Gastrocnemius medialis (tissue), 4 donors: ENCODE data around the gene RRAD. TPM values are rescaled to one million over a fixed set of nuclear protein-coding genes. Genes with fewer than 3 reads are reported as not detected.

Experiments
- ATAC-seq, 2 donors: fragments of 150-250 bp; one replicate each; pipeline ENCODE4 v1.9.1; 2016
- DNase-seq, 2 donors: peaks; one replicate each; pipeline ENCODE4 v3.0.0-alpha.2; 2019
- H3K27ac ChIP-seq, 4 donors: fragments of 200-600 bp; sonication (generic); 1 replicate in 1 of 4; 2 replicates in 3 of 4; pipeline ENCODE4 v1.5.1; 2016 to 2018; ENCODE audit warnings: mild to moderate bottlenecking in 2 of 4, moderate library complexity in 1 of 4
- H3K27me3 ChIP-seq, 3 donors: fragments of 200-600 bp; sonication (generic) in 2 of 3; 1 replicate in 1 of 3; 2 replicates in 2 of 3; pipeline versions ENCODE4 v1.5.1 to v1.6.0; 2016 to 2019; ENCODE audit warnings: mild to moderate bottlenecking in 1 of 3, moderate library complexity in 1 of 3
- H3K36me3 ChIP-seq, 2 donors: fragments of 200-600 bp; sonication (generic) in 1 of 2; one replicate each; pipeline ENCODE4 v1.5.1; 2017 to 2018
- H3K4me1 ChIP-seq, 2 donors: fragments of 200-600 bp; sonication (generic) in 1 of 2; one replicate each; pipeline ENCODE4 v1.5.1; 2016 to 2017; ENCODE audit warnings: mild to moderate bottlenecking in 2 of 2
- H3K4me3 ChIP-seq, 4 donors: fragments of 200-600 bp; sonication (generic) in 3 of 4; 1 replicate in 1 of 4; 2 replicates in 3 of 4; pipeline ENCODE4 v1.5.1; 2016 to 2019; ENCODE audit warnings: mild to moderate bottlenecking in 2 of 4
- H3K9me3 ChIP-seq, 3 donors: fragments of 200-600 bp; sonication (generic) in 2 of 3; 1 replicate in 1 of 3; 2 replicates in 2 of 3; pipeline ENCODE4 v1.5.1; 2016 to 2019
- CTCF ChIP-seq, 5 experiments: fragments of 450-650 bp in 3 of 5; fragments of 200-600 bp in 2 of 5; sonication (generic) in 2 of 5; IDR thresholded peaks in 4 of 5; conservative IDR thresholded peaks in 1 of 5; 1 replicate in 4 of 5; 2 replicates in 1 of 5; pipeline ENCODE4 v1.5.1; 2016 to 2019; ENCODE audit warnings: antibody characterized with exemption in 5 of 5, mild to moderate bottlenecking in 3 of 5, moderate library complexity in 3 of 5
- POLR2A ChIP-seq, 2 donors: fragments of 450-650 bp; IDR thresholded peaks; one replicate each; pipeline ENCODE4 v1.6.1; 2017; ENCODE audit warnings: antibody characterized with exemption in 2 of 2, mild to moderate bottlenecking in 2 of 2, moderate library complexity in 2 of 2
- in situ Hi-C, 4 donors: fragments of 200-750 bp; cut with MboI; loops; one replicate each; pipeline versions ENCODE4 v1.15.0 to v1.8.0; 2017; ENCODE audit warnings: low sequenced_read_pairs in 4 of 4
- intact Hi-C: fragments of 100-400 bp; cut with DNase I; formaldehyde crosslinking; loops from one replicate; pipeline ENCODE4 v1.15.1; 2023; ENCODE audit warnings: low total_unique reads
- total RNA-seq, 4 donors: library from RNA; depleted of rRNA; stranded (reverse); fragments of >200 nt; gene quantifications; one replicate each; pipeline versions ENCODE4 v1.1.0 to v1.2.3, GENCODE V29; 2016

RRAD gene
- total RNA-seq, 4 donors from 2014 or later: 286 to 1,191 (median 655) TPM

GRCh38 chr16:66911112-66911511 lies 14.2 kb downstream of the RRAD start:
- in situ Hi-C loops: no loop called here
- no peak for ATAC-seq
- Histone ChIP-seq H3K9me3 (no peaks in the 10 kb centered on the region), H3K4me1 (no peaks in the 10 kb centered on the region), H3K27ac (no peak overlapping the region), H3K27me3 (no peaks in the 10 kb centered on the region), H3K36me3 (no peaks in the 10 kb centered on the region), H3K4me3 (no peak overlapping the region)
- TF ChIP-seq CTCF (IDR thresholded peaks at IDR 0.05 in 4 of 5, conservative IDR thresholded peaks at IDR 0.05 in 1 of 5) (no peak), POLR2A (IDR thresholded peaks at IDR 0.05) (no peak)
- no peak for DNase-seq
- intact Hi-C loops: no loop called here

GRCh38 chr16:66910175-66910940 lies 15.0 kb downstream of the RRAD start:
- Histone ChIP-seq H3K27me3 (no peaks in the 10 kb centered on the region), H3K27ac (no peak overlapping the region), H3K4me3 (no peak overlapping the region), H3K4me1 (peaks cover 1 to 3% of the 10 kb centered on the region in 2 donors), H3K36me3 (no peaks in the 10 kb centered on the region), H3K9me3 (no peaks in the 10 kb centered on the region)
- DNase-seq: no peak
- TF ChIP-seq POLR2A (IDR thresholded peaks at IDR 0.05) (no peak), CTCF (IDR thresholded peaks at IDR 0.05 in 4 of 5, conservative IDR thresholded peaks at IDR 0.05 in 1 of 5) (no peak)
- intact Hi-C loops (no loop called here), in situ Hi-C loops (no loop called here)
- no peak for ATAC-seq

GRCh38 chr16:66908762-66909559 lies 16.4 kb downstream of the RRAD start:
- Histone ChIP-seq H3K4me3 (no peak overlapping the region), H3K27ac (no peak overlapping the region), H3K4me1 (peaks cover 13 to 17% of the 10 kb centered on the region in 2 donors), H3K27me3 (no peaks in the 10 kb centered on the region), H3K36me3 (no peaks in the 10 kb centered on the region), H3K9me3 (no peaks in the 10 kb centered on the region)
- ATAC-seq (no peak), DNase-seq (no peak)
- no peak for TF ChIP-seq POLR2A (IDR thresholded peaks at IDR 0.05)
- no peak for TF ChIP-seq CTCF (IDR thresholded peaks at IDR 0.05 in 4 of 5, conservative IDR thresholded peaks at IDR 0.05 in 1 of 5)
- intact Hi-C loops (no loop called here), in situ Hi-C loops (no loop called here)

- intact Hi-C loops (no loop called here), in situ Hi-C loops (no loop called here)
- Histone ChIP-seq H3K4me3 (no peak overlapping the region), H3K36me3 (no peaks in the 10 kb centered on the region), H3K9me3 (no peaks in the 10 kb centered on the region), H3K4me1 (peaks cover 21 to 25% of the 10 kb centered on the region in 2 donors), H3K27ac (no peak overlapping the region), H3K27me3 (no peaks in the 10 kb centered on the region)
- ATAC-seq: no peak
- DNase-seq: no peak
- TF ChIP-seq CTCF (IDR thresholded peaks at IDR 0.05 in 4 of 5, conservative IDR thresholded peaks at IDR 0.05 in 1 of 5): no peak
- no peak for TF ChIP-seq POLR2A (IDR thresholded peaks at IDR 0.05)
These were observed 17.2 kb downstream of the RRAD start for GRCh38 chr16:66908116-66908515.
